MM.1S (cell line): ENCODE measurements around the gene MICAL2.

Experiments used
- DNase-seq: peaks from one replicate; pipeline ENCODE4 v3.0.0-alpha.2; 2015
- H2AFZ ChIP-seq: fragments of 300-600 bp; sonication (generic); 2 replicates; pipeline ENCODE4 v1.6.0; 2016; ENCODE audit warnings: antibody characterized with exemption, low read length
- H3F3A ChIP-seq: fragments of 300-600 bp; sonication (generic); 2 replicates; pipeline ENCODE4 v1.6.1; 2016; ENCODE audit warnings: mild to moderate bottlenecking, antibody characterized with exemption, low read length, moderate library complexity, mixed read lengths; ENCODE audit not compliant: insufficient read depth
- H3K27ac ChIP-seq: fragments of 300-600 bp; sonication (generic); 2 replicates; pipeline ENCODE4 v1.5.1; 2016; ENCODE audit warnings: mild to moderate bottlenecking, low read length
- H3K27me3 ChIP-seq: fragments of 300-600 bp; sonication (generic); replicated peaks from 2 replicates; pipeline ENCODE4 v1.6.0; 2016; ENCODE audit warnings: low read length; ENCODE audit not compliant: insufficient read depth
- H3K36me3 ChIP-seq: fragments of 300-600 bp; sonication (generic); replicated peaks from 2 replicates; pipeline ENCODE4 v1.6.1; 2016; ENCODE audit warnings: mild to moderate bottlenecking, low read length, mixed read lengths; ENCODE audit not compliant: insufficient read depth
- H3K4me1 ChIP-seq: fragments of 300-600 bp; sonication (generic); 2 replicates; pipeline ENCODE4 v1.6.1; 2016; ENCODE audit warnings: low read length, mixed read lengths
- H3K4me2 ChIP-seq: fragments of 300-600 bp; sonication (generic); 2 replicates; pipeline ENCODE4 v1.6.0; 2016; ENCODE audit warnings: low read depth, low read length
- H3K4me3 ChIP-seq: fragments of 300-600 bp; sonication (generic); 2 replicates; pipeline ENCODE4 v1.5.1; 2016; ENCODE audit warnings: low read length, mixed read lengths
- H3K79me2 ChIP-seq: fragments of 300-600 bp; sonication (generic); 2 replicates; pipeline ENCODE4 v1.6.1; 2016; ENCODE audit warnings: mixed run types, low read length, mixed read lengths
- H3K9ac ChIP-seq: fragments of 300-600 bp; sonication (generic); 2 replicates; pipeline ENCODE4 v1.6.1; 2016; ENCODE audit warnings: low read length, mixed read lengths
- H3K9me2 ChIP-seq: fragments of 300-600 bp; sonication (generic); replicated peaks from 2 replicates; pipeline ENCODE4 v1.6.1; 2016; ENCODE audit warnings: mild to moderate bottlenecking, low read length, mixed read lengths; ENCODE audit not compliant: insufficient read depth
- H3K9me3 ChIP-seq: fragments of 300-600 bp; sonication (generic); replicated peaks from 2 replicates; pipeline ENCODE4 v1.6.1; 2016; ENCODE audit warnings: mild to moderate bottlenecking, low read length, mixed read lengths; ENCODE audit not compliant: insufficient read depth
- H4K20me1 ChIP-seq: fragments of 300-600 bp; sonication (generic); 2 replicates; pipeline ENCODE4 v1.6.1; 2016; ENCODE audit warnings: mild to moderate bottlenecking, low read length, moderate library complexity, mixed read lengths; ENCODE audit not compliant: insufficient read depth
- CTCF ChIP-seq: fragments of 300-600 bp; sonication (generic); IDR thresholded peaks from 2 replicates; pipeline ENCODE4 v1.5.1; 2016; ENCODE audit warnings: antibody characterized with exemption, low read length, mixed read lengths
- EZH2 ChIP-seq: fragments of 300-600 bp; sonication (generic); optimal IDR thresholded peaks from 2 replicates; pipeline ENCODE3; 2017; ENCODE audit warnings: low read depth, mild to moderate bottlenecking, antibody characterized with exemption, low read length, mixed read lengths
- EZH2phosphoT487 ChIP-seq: fragments of 300-600 bp; sonication (generic); IDR thresholded peaks from 2 replicates; pipeline ENCODE4 v1.6.1; 2018; ENCODE audit warnings: antibody characterized with exemption, low read length

Gene MICAL2

GRCh38 chr11:12269104-12269441 is 158.7 kb downstream of the MICAL2 start:
- Histone ChIP-seq H3K9me2 (no peaks in the 10 kb centered on the region), H4K20me1 (no peaks in the 10 kb centered on the region), H3K79me2 (no peaks in the 10 kb centered on the region), H3K4me1 (no peaks in the 10 kb centered on the region), H3K9me3 (no peaks in the 10 kb centered on the region), H3K9ac (no peak overlapping the region), H2AFZ (no peak overlapping the region), H3K27me3 (no peaks in the 10 kb centered on the region), H3K27ac (no peak overlapping the region), H3F3A (no peaks in the 10 kb centered on the region), H3K4me3 (no peak overlapping the region), H3K4me2 (no peak overlapping the region), H3K36me3 (no peaks in the 10 kb centered on the region)
- no peak for DNase-seq
- TF ChIP-seq EZH2phosphoT487 (no peak), CTCF (no peak), EZH2 (no peak)

GRCh38 chr11:12269446-12270214 is 159.2 kb downstream of the MICAL2 start:
- H3K9me2 ChIP-seq, result no peaks in the 10 kb centered on the region
- no peaks in the 10 kb centered on the region for H4K20me1 ChIP-seq
- no peak overlapping the region for H3K9ac ChIP-seq
- no peak overlapping the region for H3K27ac ChIP-seq
- H3K4me3 ChIP-seq, result no peak overlapping the region
- H3F3A ChIP-seq, result no peaks in the 10 kb centered on the region
- no peaks in the 10 kb centered on the region for H3K27me3 ChIP-seq
- H3K79me2 ChIP-seq, result no peaks in the 10 kb centered on the region
- no peak for DNase-seq
- H3K4me2 ChIP-seq, result no peak overlapping the region
- TF ChIP-seq CTCF (no peak), EZH2 (no peak), EZH2phosphoT487 (no peak)
- H2AFZ ChIP-seq, result no peak overlapping the region
- H3K9me3 ChIP-seq, result no peaks in the 10 kb centered on the region
- H3K4me1 ChIP-seq, result no peaks in the 10 kb centered on the region
- no peaks in the 10 kb centered on the region for H3K36me3 ChIP-seq

GRCh38 chr11:12270215-12270797 is 159.9 kb downstream of the MICAL2 start:
- no peak for DNase-seq
- no peak overlapping the region for H3K9ac ChIP-seq

GRCh38 chr11:12270817-12271216 is 160.4 kb downstream of the MICAL2 start:
- Histone ChIP-seq H3K4me2 (no peak overlapping the region), H3K27ac (no peak overlapping the region), H3K9ac (no peak overlapping the region), H3K9me3 (no peaks in the 10 kb centered on the region), H3K4me3 (no peak overlapping the region), H3K9me2 (no peaks in the 10 kb centered on the region), H3F3A (no peaks in the 10 kb centered on the region), H3K27me3 (no peaks in the 10 kb centered on the region), H3K79me2 (no peaks in the 10 kb centered on the region), H3K36me3 (no peaks in the 10 kb centered on the region), H2AFZ (no peak overlapping the region), H3K4me1 (no peaks in the 10 kb centered on the region), H4K20me1 (no peaks in the 10 kb centered on the region)
- no peak for DNase-seq
- TF ChIP-seq CTCF, result no peak
- no peak for TF ChIP-seq EZH2
- no peak for TF ChIP-seq EZH2phosphoT487

More at GRCh38 chr11:12270215-12270797, 159.9 kb downstream of the MICAL2 start:
- H3K36me3 ChIP-seq, result no peaks in the 10 kb centered on the region
- H3K4me1 ChIP-seq, result no peaks in the 10 kb centered on the region
- no peak overlapping the region for H3K4me2 ChIP-seq
- H4K20me1 ChIP-seq, result no peaks in the 10 kb centered on the region
- H3F3A ChIP-seq, result no peaks in the 10 kb centered on the region
- no peaks in the 10 kb centered on the region for H3K9me3 ChIP-seq
- no peak overlapping the region for H2AFZ ChIP-seq
- no peak overlapping the region for H3K4me3 ChIP-seq
- TF ChIP-seq EZH2phosphoT487 (no peak), EZH2 (no peak)
- no peaks in the 10 kb centered on the region for H3K9me2 ChIP-seq
- no peaks in the 10 kb centered on the region for H3K79me2 ChIP-seq
- no peaks in the 10 kb centered on the region for H3K27me3 ChIP-seq
- H3K27ac ChIP-seq, result no peak overlapping the region
